HuH-7.5 (cell line): ENCODE results near the gene POR.

Experiments used
- DNase-seq: peaks from one replicate; pipeline ENCODE4 v3.0.0; 2011; ENCODE audit warnings: low spot score

Gene POR

GRCh38 chr7:75955331-75955955 is 40.5 kb downstream of the POR start:
- DNase-seq, result no peak

GRCh38 chr7:75957021-75957736 is 42.2 kb downstream of the POR start:
- DNase-seq, result no peak

- no peak for DNase-seq
Observed at GRCh38 chr7:75958802-75959543, 44.0 kb downstream of the POR start.

GRCh38 chr7:75960372-75960771 is 45.4 kb downstream of the POR start:
- no peak for DNase-seq

GRCh38 chr7:75961218-75961617 is 46.3 kb downstream of the POR start:
- DNase-seq, result no peak

GRCh38 chr7:75962607-75963380 is 47.8 kb downstream of the POR start:
- DNase-seq, result no peak

GRCh38 chr7:75963381-75963995 is 48.5 kb downstream of the POR start:
- no peak for DNase-seq

- DNase-seq, result no peak
Observed at GRCh38 chr7:75965617-75966016, 50.7 kb downstream of the POR start.

- no peak for DNase-seq
Observed at GRCh38 chr7:75966190-75966961, 51.4 kb downstream of the POR start.

GRCh38 chr7:75967055-75967454 is 52.1 kb downstream of the POR start:
- no peak for DNase-seq

GRCh38 chr7:75967487-75967997 is 52.6 kb downstream of the POR start:
- DNase-seq, result no peak

- no peak for DNase-seq
Observed at GRCh38 chr7:75968012-75968411, 53.1 kb downstream of the POR start.

GRCh38 chr7:75968561-75969001 is 53.6 kb downstream of the POR start:
- DNase-seq, result no peak

GRCh38 chr7:75969182-75969581 is 54.2 kb downstream of the POR start:
- no peak for DNase-seq

GRCh38 chr7:75969704-75970498 is 54.9 kb downstream of the POR start:
- DNase-seq, result no peak

- no peak for DNase-seq
Observed at GRCh38 chr7:75971309-75971960, 56.5 kb downstream of the POR start.

- DNase-seq, result peak; percentile 66
Observed at GRCh38 chr7:75971961-75972763, 57.2 kb downstream of the POR start.

- DNase-seq, result no peak
Observed at GRCh38 chr7:75977743-75978142, 62.8 kb downstream of the POR start.
